ENCODE measurements around the gene GPR142. TPM values are rescaled to one million over a fixed set of nuclear protein-coding genes. Genes with fewer than 3 reads are reported as not detected.

GPR142 gene
- not detected for total RNA-seq

- H3K4me3 Mint-ChIP-seq: no peak within 1 kb of the TSS
- no peaks in the 10 kb centered on the region for H3K9me3 Mint-ChIP-seq
- DNase-seq: no peak
- H3K27me3 Mint-ChIP-seq (ENCODE audit: low read depth): peaks cover 10% of the 10 kb centered on the region
- no peaks in the 10 kb centered on the region for H3K36me3 Mint-ChIP-seq (ENCODE audit: insufficient read depth)
- peaks cover 13% of the 10 kb centered on the region for H3K4me1 Mint-ChIP-seq (ENCODE audit: low read depth)
- no peak for ATAC-seq
Observed at GRCh38 chr17:74367206-74367605, at the start of gene GPR142. Gene GPR142, plus strand, starts transcription at chr17:74367506. Its CDS starts 2,035 bp downstream, at chr17:74369541.

DNA sequence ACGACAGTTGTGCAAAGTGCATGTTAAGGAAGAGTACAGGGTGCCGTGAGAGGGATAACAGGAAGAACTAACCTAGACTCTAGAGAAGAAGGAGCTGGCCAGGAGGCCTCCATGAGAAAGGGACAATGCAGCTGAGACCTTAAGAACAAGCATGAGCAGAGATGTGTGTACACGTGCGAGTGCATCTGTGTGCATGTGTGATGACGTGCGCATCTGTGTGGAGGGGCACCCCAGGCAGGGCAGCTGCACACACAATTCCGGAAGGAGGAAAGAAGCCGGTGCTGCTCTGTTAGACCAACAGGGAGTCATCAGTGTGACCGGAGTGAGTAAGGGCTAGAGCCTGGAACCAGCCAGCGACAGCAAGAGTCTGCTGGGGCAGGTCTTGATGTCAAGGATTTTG lies 48.9 kb upstream of the GPR142 start:
- Mint-ChIP-seq H3K9me3 (no peaks in the 10 kb centered on the region), H3K4me1 (ENCODE audit: low read depth) (no peaks in the 10 kb centered on the region), H3K4me3 (no peak overlapping the region), H3K36me3 (ENCODE audit: insufficient read depth) (no peaks in the 10 kb centered on the region), H3K27me3 (ENCODE audit: low read depth) (peaks cover 4% of the 10 kb centered on the region)
- no peak for DNase-seq
- no peak for ATAC-seq

DNA sequence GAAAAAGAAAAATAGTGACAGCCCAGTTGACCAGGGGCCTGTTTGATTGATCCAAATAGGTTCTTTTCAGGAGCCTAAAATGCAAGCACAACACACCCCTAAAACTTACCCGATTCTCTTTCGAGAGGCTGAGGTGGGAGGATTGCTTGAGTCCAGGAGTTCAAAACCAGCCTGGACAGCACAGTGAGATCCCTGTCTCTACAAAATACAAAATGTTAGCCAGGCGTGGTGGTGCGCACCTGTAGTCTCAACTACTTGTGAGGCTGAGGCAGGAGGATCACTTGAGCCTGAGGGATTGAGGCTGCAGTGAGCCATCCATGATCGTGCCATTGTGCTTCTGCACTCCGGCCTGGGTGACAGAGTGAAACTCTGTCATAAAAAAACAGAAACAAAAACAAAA lies 42.8 kb upstream of the GPR142 start:
- no peak for ATAC-seq
- Mint-ChIP-seq H3K4me3 (no peak overlapping the region), H3K9me3 (no peaks in the 10 kb centered on the region), H3K27me3 (ENCODE audit: low read depth) (peaks cover 10% of the 10 kb centered on the region), H3K4me1 (ENCODE audit: low read depth) (peaks cover 25% of the 10 kb centered on the region), H3K36me3 (ENCODE audit: insufficient read depth) (no peaks in the 10 kb centered on the region)
- no peak for DNase-seq

DNA sequence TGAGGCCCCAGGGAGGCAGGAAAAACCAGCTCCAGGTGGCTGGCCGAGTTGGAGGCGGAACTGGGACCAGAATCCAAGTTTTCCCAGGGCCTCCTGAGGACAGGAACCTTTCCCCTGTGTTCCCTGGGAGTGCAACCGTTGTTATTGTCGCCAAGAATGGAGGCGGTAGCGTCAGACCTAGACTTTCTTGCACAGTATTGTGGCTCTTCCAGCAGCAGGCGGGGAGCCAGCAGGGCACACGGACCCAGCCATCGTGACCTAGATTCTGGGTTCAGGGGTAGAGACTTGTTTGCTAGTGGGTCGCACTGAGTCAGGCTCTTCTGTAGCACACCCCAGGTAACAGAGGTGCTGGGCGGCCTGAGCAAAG lies 41.9 kb upstream of the GPR142 start:
- peaks cover 26% of the 10 kb centered on the region for H3K4me1 Mint-ChIP-seq (ENCODE audit: low read depth)

GRCh38 chr17:74325743-74326379 lies 41.4 kb upstream of the GPR142 start, which contains the start of gene KIF19:
Gene KIF19, plus strand, starts transcription at chr17:74326226. Its CDS starts 124 bp downstream, at chr17:74326350.
- Mint-ChIP-seq H3K27me3 (ENCODE audit: low read depth) (peaks cover 9% of the 10 kb centered on the region), H3K9me3 (no peaks in the 10 kb centered on the region), H3K4me1 (ENCODE audit: low read depth) (peaks cover 26% of the 10 kb centered on the region), H3K4me3 (peak within 1 kb of the TSS; percentile 55), H3K36me3 (ENCODE audit: insufficient read depth) (no peaks in the 10 kb centered on the region)
- peak; percentile 92 to 93 for ATAC-seq
- DNase-seq: peak; percentile 35

More for the DNA sequence above, 41.9 kb upstream of the GPR142 start:
- H3K27me3 Mint-ChIP-seq (ENCODE audit: low read depth): peaks cover 9% of the 10 kb centered on the region
- no peaks in the 10 kb centered on the region for H3K36me3 Mint-ChIP-seq (ENCODE audit: insufficient read depth)
- peak overlapping the region; percentile 55 for H3K4me3 Mint-ChIP-seq
- H3K9me3 Mint-ChIP-seq: no peaks in the 10 kb centered on the region
- ATAC-seq: peak; percentile 7 to 13
- no peak for DNase-seq

DNA sequence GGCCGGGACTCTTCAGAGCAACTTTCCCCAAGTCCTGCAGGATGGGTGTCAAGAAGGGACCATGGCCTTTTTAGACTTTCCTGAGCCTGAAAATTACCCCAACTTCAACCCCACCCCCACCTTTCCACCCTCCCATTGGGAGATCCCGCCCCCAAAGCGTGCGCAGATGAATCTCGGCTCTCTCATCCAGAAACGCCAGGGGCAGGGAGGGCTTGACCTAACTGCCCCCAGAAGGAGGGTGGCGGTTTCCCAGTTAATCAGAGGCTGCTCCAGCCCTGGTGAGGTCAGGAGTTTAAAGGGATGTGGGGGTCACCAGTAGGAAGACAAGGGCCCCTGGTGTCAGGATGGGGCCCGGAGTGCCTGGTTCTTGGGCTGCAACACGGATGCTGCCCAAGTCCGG lies 40.8 kb upstream of the GPR142 start:
- Mint-ChIP-seq H3K27me3 (ENCODE audit: low read depth) (peaks cover 9% of the 10 kb centered on the region), H3K4me3 (peak overlapping the region; percentile 50), H3K36me3 (ENCODE audit: insufficient read depth) (no peaks in the 10 kb centered on the region), H3K4me1 (ENCODE audit: low read depth) (peaks cover 26% of the 10 kb centered on the region), H3K9me3 (no peaks in the 10 kb centered on the region)
- ATAC-seq (no peak), DNase-seq (no peak)

DNA sequence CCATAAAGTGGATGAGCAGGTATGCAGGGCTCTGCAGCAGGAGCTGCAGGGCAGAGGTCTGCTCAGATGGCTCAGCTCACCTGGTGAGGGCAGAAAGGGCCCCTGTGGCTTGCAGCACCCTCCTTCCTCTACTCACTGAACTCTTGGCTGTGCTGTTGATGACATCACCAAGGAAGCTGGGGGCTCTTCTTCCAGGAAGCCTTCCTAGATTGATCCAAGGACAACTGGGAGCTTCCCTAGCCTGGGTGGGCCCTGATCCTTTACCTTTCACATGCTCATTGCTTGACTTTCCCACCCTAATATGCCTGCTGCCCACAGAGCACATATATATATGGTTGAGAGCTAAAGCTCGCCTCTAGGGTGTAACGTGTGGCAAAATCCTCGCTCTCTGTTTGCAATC lies 38.8 kb upstream of the GPR142 start:
- DNase-seq: no peak
- H3K4me3 Mint-ChIP-seq: no peak overlapping the region
- no peaks in the 10 kb centered on the region for H3K36me3 Mint-ChIP-seq (ENCODE audit: insufficient read depth)
- ATAC-seq: no peak
- peaks cover 6% of the 10 kb centered on the region for H3K27me3 Mint-ChIP-seq (ENCODE audit: low read depth)
- peaks cover 26% of the 10 kb centered on the region for H3K4me1 Mint-ChIP-seq (ENCODE audit: low read depth)
- H3K9me3 Mint-ChIP-seq: no peaks in the 10 kb centered on the region

GRCh38 chr17:74329378-74329777 lies 37.9 kb upstream of the GPR142 start:
- DNase-seq (no peak), ATAC-seq (no peak)
- H3K27me3 Mint-ChIP-seq (ENCODE audit: low read depth): peaks cover 6% of the 10 kb centered on the region
- no peaks in the 10 kb centered on the region for H3K36me3 Mint-ChIP-seq (ENCODE audit: insufficient read depth)
- no peaks in the 10 kb centered on the region for H3K9me3 Mint-ChIP-seq
- no peak overlapping the region for H3K4me3 Mint-ChIP-seq
- H3K4me1 Mint-ChIP-seq (ENCODE audit: low read depth): peaks cover 26% of the 10 kb centered on the region

DNA sequence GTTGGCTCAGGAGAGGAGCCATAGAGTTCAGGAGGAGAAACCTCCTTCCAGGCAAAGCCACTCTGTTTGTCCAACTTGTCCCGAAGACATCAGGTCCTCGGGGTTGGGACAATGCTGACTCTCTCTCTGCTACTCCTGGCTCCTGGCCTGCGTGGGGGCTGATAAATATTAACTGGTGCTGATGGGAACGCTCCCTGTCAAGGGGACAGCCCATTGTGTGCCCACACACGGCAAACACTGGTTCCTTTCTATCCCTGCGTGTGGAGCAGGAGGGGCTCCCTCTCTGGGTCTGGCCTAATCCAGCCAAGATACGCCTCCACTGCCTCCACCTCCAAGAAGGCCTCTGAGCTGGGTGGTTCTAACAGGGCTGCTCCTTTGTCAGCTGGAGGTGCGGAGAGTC lies 36.9 kb upstream of the GPR142 start:
- no peaks in the 10 kb centered on the region for H3K9me3 Mint-ChIP-seq
- peaks cover 22% of the 10 kb centered on the region for H3K4me1 Mint-ChIP-seq (ENCODE audit: low read depth)
- H3K27me3 Mint-ChIP-seq (ENCODE audit: low read depth): peaks cover 6% of the 10 kb centered on the region
- H3K4me3 Mint-ChIP-seq: no peak overlapping the region
- no peaks in the 10 kb centered on the region for H3K36me3 Mint-ChIP-seq (ENCODE audit: insufficient read depth)
- no peak for DNase-seq
- ATAC-seq: no peak

GRCh38 chr17:74332017-74332650 lies 35.2 kb upstream of the GPR142 start:
- Mint-ChIP-seq H3K4me3 (no peak overlapping the region), H3K4me1 (ENCODE audit: low read depth) (peaks cover 14% of the 10 kb centered on the region), H3K27me3 (ENCODE audit: low read depth) (no peaks in the 10 kb centered on the region), H3K9me3 (no peaks in the 10 kb centered on the region), H3K36me3 (ENCODE audit: insufficient read depth) (no peaks in the 10 kb centered on the region)
- ATAC-seq: no peak
- no peak for DNase-seq

DNA sequence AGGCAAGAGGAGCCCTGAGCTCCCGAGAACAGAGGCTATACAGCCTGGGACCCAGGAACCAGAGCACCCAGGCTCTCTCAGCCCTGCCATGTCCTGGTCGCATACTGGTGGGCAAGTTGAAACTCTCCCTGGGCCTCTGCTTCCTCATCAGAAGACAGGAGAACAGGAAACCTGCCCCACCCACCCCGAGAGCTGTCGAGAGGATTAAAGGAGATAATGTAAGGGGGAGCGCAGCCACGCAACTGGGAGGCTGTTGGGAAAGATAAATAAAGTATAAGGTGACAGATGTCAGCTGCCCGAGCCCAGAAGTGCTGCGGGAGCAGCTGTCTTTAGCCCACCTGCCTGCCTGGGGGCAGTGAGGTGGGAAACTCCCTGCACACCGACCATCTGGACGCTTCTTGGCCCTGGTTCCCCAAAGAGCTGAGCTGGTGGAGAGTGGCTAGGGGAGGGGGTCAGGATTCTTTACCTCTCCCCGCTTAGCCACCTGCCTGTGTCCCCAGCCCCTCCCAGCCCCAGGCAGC lies 34.5 kb upstream of the GPR142 start:
- DNase-seq: no peak
- no peak for ATAC-seq
- Mint-ChIP-seq H3K27me3 (ENCODE audit: low read depth) (no peaks in the 10 kb centered on the region), H3K36me3 (ENCODE audit: insufficient read depth) (no peaks in the 10 kb centered on the region), H3K4me1 (ENCODE audit: low read depth) (peaks cover 12% of the 10 kb centered on the region), H3K9me3 (no peaks in the 10 kb centered on the region), H3K4me3 (no peak overlapping the region)

DNA sequence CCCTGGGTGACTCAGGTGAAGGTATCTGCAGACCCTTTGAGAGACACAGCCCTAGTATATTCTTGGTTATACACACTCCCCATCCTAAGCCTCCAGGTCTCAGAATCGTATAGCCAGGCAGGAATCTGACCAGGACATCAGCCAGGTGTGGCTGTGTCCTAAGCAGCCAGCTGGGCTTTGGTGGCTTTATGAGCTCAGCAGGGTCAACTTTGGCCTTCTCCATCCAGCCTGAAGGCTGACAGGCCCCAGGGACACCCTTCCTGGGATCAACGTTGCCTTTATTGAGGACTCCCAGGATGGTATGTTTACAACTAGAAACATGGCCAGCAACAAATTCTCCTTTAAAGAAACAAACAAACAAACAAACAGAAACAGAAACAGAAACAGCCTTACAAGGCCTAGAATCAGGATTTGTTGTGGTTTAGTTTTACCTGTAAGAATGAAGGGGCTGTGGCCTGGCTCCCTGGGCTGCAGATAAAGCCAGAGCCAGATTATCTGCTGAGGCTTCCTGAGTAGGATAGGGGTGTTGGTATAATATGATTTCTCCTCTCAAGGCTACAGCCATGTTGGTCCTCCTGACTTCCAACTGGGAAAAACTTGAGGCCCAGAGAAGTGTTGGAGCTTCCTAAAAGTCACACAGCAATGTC lies 32.8 kb upstream of the GPR142 start:
- H3K4me3 Mint-ChIP-seq: no peak overlapping the region
- ATAC-seq (no peak), DNase-seq (no peak)
- no peaks in the 10 kb centered on the region for H3K9me3 Mint-ChIP-seq
- H3K4me1 Mint-ChIP-seq (ENCODE audit: low read depth): peaks cover 2% of the 10 kb centered on the region
- no peaks in the 10 kb centered on the region for H3K36me3 Mint-ChIP-seq (ENCODE audit: insufficient read depth)
- H3K27me3 Mint-ChIP-seq (ENCODE audit: low read depth): no peaks in the 10 kb centered on the region

DNA sequence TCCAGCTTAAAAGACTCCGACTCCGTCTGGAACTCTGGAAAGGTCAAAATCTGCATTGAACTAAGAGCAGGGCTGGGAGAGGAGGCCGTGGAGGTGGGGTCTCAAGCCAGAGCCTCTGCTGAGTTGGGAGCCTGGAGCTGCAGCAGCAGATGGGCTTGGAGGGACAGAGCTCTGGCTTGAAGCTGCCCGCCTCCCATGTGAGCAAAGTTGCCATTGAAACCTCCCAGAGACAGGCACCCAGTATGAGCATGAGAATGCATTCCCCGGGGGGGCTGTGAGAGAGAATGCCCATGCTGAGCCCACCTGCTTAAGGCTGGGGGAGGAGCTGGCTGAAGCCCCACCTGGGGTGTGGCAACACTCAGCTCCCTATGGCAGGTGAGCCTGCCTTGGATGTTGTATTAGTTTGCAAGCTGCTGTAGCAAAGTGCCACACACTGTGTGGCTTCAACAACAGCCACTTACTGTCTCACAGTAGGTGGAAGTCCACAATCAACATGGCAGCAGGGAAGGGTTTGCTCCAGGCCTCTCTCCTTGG lies 31.7 kb upstream of the GPR142 start:
- ATAC-seq: no peak
- no peaks in the 10 kb centered on the region for H3K27me3 Mint-ChIP-seq (ENCODE audit: low read depth)
- H3K4me1 Mint-ChIP-seq (ENCODE audit: low read depth): no peaks in the 10 kb centered on the region
- no peak overlapping the region for H3K4me3 Mint-ChIP-seq
- H3K9me3 Mint-ChIP-seq: no peaks in the 10 kb centered on the region
- no peak for DNase-seq
- H3K36me3 Mint-ChIP-seq (ENCODE audit: insufficient read depth): no peaks in the 10 kb centered on the region

GRCh38 chr17:74336307-74336706 lies 31.0 kb upstream of the GPR142 start:
- DNase-seq (no peak), ATAC-seq (no peak)
- Mint-ChIP-seq H3K9me3 (no peaks in the 10 kb centered on the region), H3K36me3 (ENCODE audit: insufficient read depth) (no peaks in the 10 kb centered on the region), H3K4me3 (no peak overlapping the region), H3K4me1 (ENCODE audit: low read depth) (no peaks in the 10 kb centered on the region), H3K27me3 (ENCODE audit: low read depth) (no peaks in the 10 kb centered on the region)

All from activated T-cell treated with anti-CD3 and anti-CD28 coated beads, Interleukin-2, amount 50 U/mL, for 4 hours (primary cell).